GM23338 (cell line): ENCODE data around the gene C2orf81. TPM values are rescaled to one million over a fixed set of nuclear protein-coding genes. Genes with fewer than 3 reads are reported as not detected.

Source experiments
- ATAC-seq: fragments of 200-7000 bp; cut with Tn5 transposase; 3 replicates; pipeline ENCODE4 v1.9.1; 2020
- DNase-seq: peaks from one replicate; pipeline ENCODE4 v3.0.0-alpha.2; 2015; ENCODE audit warnings: low spot score
- H2AFZ ChIP-seq: fragments of 200-600 bp; sonication (generic); 2 replicates; pipeline ENCODE4 v1.8.0; 2016; ENCODE audit warnings: antibody characterized with exemption, mild to moderate bottlenecking, moderate library complexity
- H3F3A ChIP-seq: fragments of 200-600 bp; sonication (generic); replicated peaks from 2 replicates; pipeline ENCODE4 v1.8.0; 2017; ENCODE audit warnings: antibody characterized with exemption, mixed run types, low read depth
- H3K27ac ChIP-seq: fragments of 200-600 bp; sonication (generic); 2 replicates; pipeline ENCODE4 v1.6.1; 2016; ENCODE audit warnings: low read depth
- H3K27me3 ChIP-seq: fragments of 200-600 bp; sonication (generic); 2 replicates; pipeline ENCODE4 v1.8.0; 2016; ENCODE audit warnings: mild to moderate bottlenecking, mixed run types, moderate library complexity; ENCODE audit not compliant: insufficient read depth
- H3K36me3 ChIP-seq: fragments of 200-600 bp; sonication (generic); 2 replicates; pipeline ENCODE4 v1.8.0; 2016; ENCODE audit warnings: mild to moderate bottlenecking; ENCODE audit not compliant: insufficient read depth
- H3K4me1 ChIP-seq: fragments of 200-600 bp; sonication (generic); 2 replicates; pipeline ENCODE4 v1.8.0; 2016; ENCODE audit warnings: mild to moderate bottlenecking, moderate library complexity; ENCODE audit not compliant: insufficient read depth
- H3K4me2 ChIP-seq: fragments of 200-600 bp; sonication (generic); 2 replicates; pipeline ENCODE4 v1.7.1; 2017; ENCODE audit warnings: mixed run types
- H3K4me3 ChIP-seq: fragments of 200-600 bp; sonication (generic); 2 replicates; pipeline ENCODE4 v1.6.1; 2016; ENCODE audit warnings: mixed run types
- H3K79me2 ChIP-seq: fragments of 200-600 bp; sonication (generic); replicated peaks from 2 replicates; pipeline ENCODE4 v1.8.0; 2017; ENCODE audit warnings: mild to moderate bottlenecking; ENCODE audit not compliant: insufficient read depth
- H3K9me2 ChIP-seq: fragments of 200-600 bp; sonication (generic); 2 replicates; pipeline ENCODE4 v1.8.0; 2017; ENCODE audit not compliant: insufficient read depth
- H4K20me1 ChIP-seq: fragments of 200-600 bp; sonication (generic); replicated peaks from 2 replicates; pipeline ENCODE4 v1.8.0; 2017; ENCODE audit warnings: mild to moderate bottlenecking; ENCODE audit not compliant: insufficient read depth
- H3K27ac Mint-ChIP-seq: 2 replicates; pipeline ENCODE4 v1.8.0; 2020; ENCODE audit warnings: inconsistent platforms, mild to moderate bottlenecking, moderate library complexity, mixed read lengths
- H3K27me3 Mint-ChIP-seq: 3 replicates; pipeline ENCODE4 v1.8.0; 2022; ENCODE audit warnings: low read depth, mild to moderate bottlenecking, moderate library complexity, mixed read lengths, inconsistent platforms; ENCODE audit not compliant: insufficient read depth, poor library complexity
- H3K36me3 Mint-ChIP-seq: 3 replicates; pipeline ENCODE4 v1.8.0; 2021; ENCODE audit warnings: low read depth, mild to moderate bottlenecking, inconsistent platforms, moderate library complexity, mixed read lengths
- H3K4me1 Mint-ChIP-seq: 3 replicates; pipeline ENCODE4 v1.8.0; 2020; ENCODE audit warnings: mild to moderate bottlenecking, inconsistent platforms, mixed read lengths
- H3K4me3 Mint-ChIP-seq: 3 replicates; pipeline ENCODE4 v1.8.0; 2021; ENCODE audit warnings: moderate library complexity, mild to moderate bottlenecking, inconsistent platforms, mixed read lengths
- H3K9me3 Mint-ChIP-seq: 3 replicates; pipeline ENCODE4 v1.8.0; 2020; ENCODE audit warnings: moderate library complexity, mild to moderate bottlenecking, inconsistent platforms, mixed read lengths
- CREB1 ChIP-seq: fragments of 250-450 bp; sonication (Bioruptor Pico); IDR thresholded peaks from 2 replicates; pipeline ENCODE4 v1.5.0; 2020; ENCODE audit warnings: low read depth, mild to moderate bottlenecking, moderate library complexity
- CTCF ChIP-seq, 2 experiments: fragments of 200-600 bp in 1 of 2; sonication (generic) in 1 of 2; conservative IDR thresholded peaks; 2 replicates each; pipeline versions ENCODE4 v1.5.1 to v1.6.1; 2016 to 2017; ENCODE audit warnings: antibody characterized with exemption in 2 of 2, low read depth in 2 of 2, mild to moderate bottlenecking in 2 of 2, moderate library complexity in 1 of 2
- ETS1 ChIP-seq: IDR thresholded peaks from 2 replicates; pipeline ENCODE4 v1.6.1; 2016; ENCODE audit warnings: antibody characterized with exemption
- EZH2 ChIP-seq: fragments of 200-600 bp; sonication (generic); IDR thresholded peaks from one replicate; pipeline ENCODE4 v1.8.0; 2017; ENCODE audit warnings: antibody characterized with exemption, mild to moderate bottlenecking, low read depth; ENCODE audit not compliant: unreplicated experiment
- EZH2phosphoT487 ChIP-seq: fragments of 200-600 bp; sonication (generic); IDR thresholded peaks from one replicate; pipeline ENCODE4 v1.8.1; 2018; ENCODE audit warnings: antibody characterized with exemption; ENCODE audit not compliant: unreplicated experiment
- JUNB ChIP-seq: IDR thresholded peaks from one replicate; pipeline ENCODE4 v1.6.1; 2016; ENCODE audit warnings: antibody characterized with exemption; ENCODE audit not compliant: unreplicated experiment
- NANOG ChIP-seq: IDR thresholded peaks from 2 replicates; pipeline ENCODE4 v1.6.1; 2016; ENCODE audit warnings: antibody characterized with exemption, borderline replicate concordance
- POLR2AphosphoS5 ChIP-seq: IDR thresholded peaks from 2 replicates; pipeline ENCODE4 v1.6.1; 2016; ENCODE audit warnings: antibody characterized with exemption, low read depth
- REST ChIP-seq: IDR thresholded peaks from one replicate; pipeline ENCODE4 v1.6.1; 2018; ENCODE audit warnings: antibody characterized with exemption; ENCODE audit not compliant: unreplicated experiment
- STAT1 ChIP-seq: IDR thresholded peaks from one replicate; pipeline ENCODE4 v1.6.1; 2016; ENCODE audit warnings: antibody characterized with exemption; ENCODE audit not compliant: unreplicated experiment
- ZNF114 ChIP-seq: fragments of 250-450 bp; sonication (Bioruptor Pico); IDR thresholded peaks from 2 replicates; pipeline ENCODE4 v1.5.0; 2020; ENCODE audit warnings: mild to moderate bottlenecking, moderate library complexity
- ZNF331 ChIP-seq: fragments of 250-450 bp; sonication (Bioruptor Pico); IDR thresholded peaks from 2 replicates; pipeline ENCODE4 v1.5.0; 2020; ENCODE audit warnings: low read depth, mild to moderate bottlenecking, moderate library complexity
- ZNF462 ChIP-seq: fragments of 250-450 bp; sonication (Bioruptor Pico); IDR thresholded peaks from 2 replicates; pipeline ENCODE4 v1.5.0; 2020; ENCODE audit warnings: mild to moderate bottlenecking, moderate library complexity
- polyA plus RNA-seq: library from polyadenylated mRNA; unstranded; fragments of >200 nt; fragmentation: Nextera tagmentation; extraction: Ambion mirVana; gene quantifications from 2 replicates; pipeline ENCODE4 v1.2.1, GENCODE V29; 2016
- total RNA-seq: library from RNA; depleted of rRNA; stranded (reverse); fragments of >200 nt; shearing (Covaris generic); gene quantifications from 2 replicates; pipeline ENCODE4 v1.2.3, GENCODE V29; 2014

C2orf81 gene
- total and polyA plus RNA-seq, 2 experiments from 2014 or later = 3.8 to 4.6 TPM

- H2AFZ ChIP-seq = no peak overlapping the region
- no peak for DNase-seq
- peaks cover 38% of the 10 kb centered on the region for H3K4me1 ChIP-seq
- peaks cover 11% of the 10 kb centered on the region for H3K36me3 Mint-ChIP-seq
- H3K4me3 ChIP-seq = no peak overlapping the region
- H3K9me3 Mint-ChIP-seq = no peaks in the 10 kb centered on the region
- peaks cover 40% of the 10 kb centered on the region for H3K4me1 Mint-ChIP-seq
- peaks cover 60% of the 10 kb centered on the region for H3K79me2 ChIP-seq
- no peak overlapping the region for H3K27ac ChIP-seq
- peaks cover 51% of the 10 kb centered on the region for H4K20me1 ChIP-seq
- no peak overlapping the region for H3K4me2 ChIP-seq
- H3F3A ChIP-seq = 0 out of 2 replicates have a peak, but pooled peaks cover 5% of the 10 kb centered on the region
- no peak overlapping the region for H3K4me3 Mint-ChIP-seq
- no peak for TF ChIP-seq ZNF331 (CRISPR knock-in tag)
- TF ChIP-seq ZNF462 (CRISPR knock-in tag) = no peak
- no peak for TF ChIP-seq CTCF (conservative IDR thresholded peaks at IDR 0.05; ENCODE audit: low read depth in 2 of 2)
- no peak for TF ChIP-seq ETS1
- TF ChIP-seq ZNF114 = no peak
- no peak for TF ChIP-seq NANOG
- TF ChIP-seq POLR2AphosphoS5 = no peak
- TF ChIP-seq STAT1 = no peak
- no peak for TF ChIP-seq CREB1 (CRISPR knock-in tag)
- TF ChIP-seq JUNB = no peak
- TF ChIP-seq REST = no peak
- TF ChIP-seq EZH2phosphoT487 = no peak
- no peak for TF ChIP-seq EZH2
- no peak overlapping the region for H3K27ac Mint-ChIP-seq
- no peaks in the 10 kb centered on the region for H3K9me2 ChIP-seq
- H3K36me3 ChIP-seq = peaks cover 3% of the 10 kb centered on the region; the same call in 1 of the 2 replicates
- no peak for ATAC-seq
- H3K27me3 ChIP-seq = no peaks in the 10 kb centered on the region
- H3K27me3 Mint-ChIP-seq = peaks cover 5% of the 10 kb centered on the region
Observed at GRCh38 chr2:74378007-74378406, 43.4 kb downstream of the C2orf81 start.
